Right renal cortex interstitium (tissue), 3 donors: Measurements from ENCODE around the gene SLC25A21. TPM values are rescaled to one million over a fixed set of nuclear protein-coding genes. Genes with fewer than 3 reads are reported as not detected.
A peak's percentile ranks its signal among the peaks of the same experiment; 100 is the strongest.

Experiments
- DNase-seq, 3 donors: peaks; one replicate each; pipeline ENCODE4 v3.0.0-alpha.2; 2013; ENCODE audit warnings: low read depth in 3 of 3, low spot score in 2 of 3
- polyA plus RNA-seq, 3 donors: library from polyadenylated mRNA; unstranded; fragments of 120-200 nt; gene quantifications; one replicate each; pipeline ENCODE4 v1.2.1, GENCODE V29; 2013; ENCODE audit not compliant: insufficient read length in 3 of 3

The SLC25A21 gene
- polyA plus RNA-seq, 3 donors = 2.4 to 4.7 (median 3.4) TPM

DNA sequence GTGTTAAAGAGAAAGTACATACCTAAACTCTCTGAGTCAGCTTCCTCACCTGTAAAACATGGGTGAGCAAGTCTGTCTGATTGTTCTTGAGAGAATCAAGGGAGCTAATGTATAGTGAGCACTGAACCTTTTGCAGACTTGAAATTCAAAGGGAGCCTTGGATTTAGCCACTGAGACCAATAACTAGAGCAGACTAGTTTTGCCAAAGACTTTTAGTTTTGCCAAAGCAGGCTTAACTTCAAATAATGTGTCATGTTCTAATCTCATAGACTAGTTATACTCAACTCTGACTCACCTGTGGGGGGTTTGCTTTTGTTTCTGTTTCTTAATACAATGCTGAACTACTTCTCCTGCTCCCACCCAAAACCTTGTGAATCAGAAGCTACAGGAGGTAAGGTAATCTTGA, 123.7 kb downstream of the SLC25A21 start:
- DNase-seq = no peak

DNA sequence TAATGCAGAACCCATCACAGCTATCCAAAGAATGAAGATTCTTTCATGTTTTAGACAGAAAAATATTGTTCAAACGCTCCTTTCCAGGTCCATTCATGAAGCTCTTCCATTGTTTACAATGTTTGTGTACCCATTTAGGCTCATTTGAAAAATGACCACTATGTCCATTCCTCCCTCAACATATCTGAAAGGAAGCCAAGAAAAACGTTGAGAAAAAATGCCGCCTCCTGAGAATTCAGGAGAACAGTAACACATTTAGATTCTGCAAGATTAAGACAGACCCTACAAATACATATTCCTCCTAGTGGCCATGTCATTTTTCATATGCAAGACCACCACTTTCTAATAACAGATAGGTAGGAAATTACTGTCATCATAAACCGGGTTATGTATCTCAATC, 124.4 kb downstream of the SLC25A21 start:
- DNase-seq = no peak

GRCh38 chr14:37047226-37047625, 125.2 kb downstream of the SLC25A21 start:
- DNase-seq = no peak

DNA sequence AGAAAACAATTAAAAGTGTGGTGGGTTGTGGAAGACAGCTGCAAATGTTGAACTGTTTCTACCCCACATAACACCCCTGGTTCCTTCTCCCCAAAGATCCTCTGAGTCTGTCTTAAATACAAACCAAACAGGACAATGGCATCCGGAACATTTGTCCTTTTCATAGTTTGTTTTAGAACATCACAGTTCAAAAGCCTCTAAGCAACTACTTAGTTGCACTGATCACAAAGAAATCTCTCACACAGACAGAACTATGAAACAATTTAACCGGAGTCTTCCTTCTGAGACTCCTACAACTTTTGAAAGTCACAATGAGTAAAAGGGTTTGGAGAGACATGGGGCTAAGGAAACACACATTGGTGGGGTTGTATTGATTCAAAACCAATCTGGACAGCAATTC, 125.6 kb downstream of the SLC25A21 start:
- no peak for DNase-seq

- DNase-seq = no peak
Observed at GRCh38 chr14:37045340-37046061, 126.9 kb downstream of the SLC25A21 start.

GRCh38 chr14:37037636-37038387, 134.6 kb downstream of the SLC25A21 start:
- no peak for DNase-seq

GRCh38 chr14:37036669-37037341, 135.6 kb downstream of the SLC25A21 start:
- no peak for DNase-seq

DNA sequence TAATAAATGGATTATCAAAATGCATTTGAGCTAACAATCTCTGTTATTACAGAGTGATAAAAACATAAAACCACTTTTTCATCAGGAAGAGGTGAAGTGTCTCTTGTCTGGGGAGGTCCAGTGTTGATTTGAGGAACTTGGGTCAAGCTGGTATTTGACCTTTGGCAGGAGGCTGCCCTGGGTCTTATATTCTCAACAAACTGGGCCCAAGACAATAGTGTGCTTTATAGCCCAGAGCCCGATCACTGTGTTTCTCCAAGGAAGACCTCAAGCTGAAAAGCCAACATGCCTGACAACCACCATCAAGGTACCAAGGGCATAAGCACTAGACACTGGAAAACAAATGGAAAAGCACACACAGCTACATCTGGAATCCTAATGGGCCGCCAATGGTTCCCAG, 137.0 kb downstream of the SLC25A21 start:
- no peak for DNase-seq

GRCh38 chr14:37034410-37035285, 137.8 kb downstream of the SLC25A21 start:
- DNase-seq = no peak

DNA sequence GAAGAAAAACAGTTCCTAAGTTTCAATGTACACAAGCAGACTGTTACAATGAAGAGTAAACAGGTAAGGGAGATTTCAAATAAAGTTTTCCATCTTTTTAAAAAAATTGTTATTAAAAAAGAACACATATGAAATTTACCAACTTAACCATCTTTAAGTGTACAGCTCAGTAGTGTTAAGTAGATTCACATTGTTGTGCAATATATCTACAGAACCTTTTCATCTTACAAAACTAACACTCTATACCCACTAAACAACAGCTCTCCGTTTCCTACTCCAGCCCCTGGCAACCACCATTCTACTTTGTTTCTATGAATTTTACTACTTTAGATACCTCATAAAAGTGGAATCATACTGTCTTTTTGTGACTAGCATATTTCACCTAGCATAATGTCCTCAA, 139.5 kb downstream of the SLC25A21 start:
- DNase-seq = no peak

DNA sequence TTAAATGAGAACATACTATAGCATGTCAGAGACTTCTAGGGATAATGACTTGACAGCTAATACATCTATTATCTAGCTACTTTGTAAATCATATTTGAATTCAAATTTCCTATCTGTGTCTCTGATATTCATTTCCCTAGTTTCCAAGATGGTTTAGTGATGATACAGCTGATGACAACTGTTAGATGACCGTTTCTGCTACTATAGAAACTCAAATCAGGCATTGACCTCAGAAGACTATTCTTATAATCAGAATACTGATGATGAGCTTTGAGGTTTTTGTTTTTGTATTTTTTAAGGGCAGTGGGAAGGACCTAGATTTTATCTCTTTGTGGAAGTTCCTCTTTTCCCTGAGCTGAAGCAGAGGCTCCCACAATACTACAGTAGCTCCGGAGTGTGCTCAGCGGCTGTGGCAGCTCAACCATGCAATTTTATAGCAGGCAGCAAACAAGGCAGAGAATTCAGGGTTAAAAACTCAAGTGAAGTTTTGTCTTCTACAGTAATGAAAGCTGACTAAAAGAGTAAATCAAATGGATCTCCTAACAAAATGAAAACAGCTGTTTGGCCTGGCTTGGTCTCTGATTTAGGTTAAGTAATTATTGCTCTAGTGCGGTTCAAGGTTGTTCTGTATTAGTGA, 145.1 kb downstream of the SLC25A21 start:
- peak in 1 of 3 donors; percentile 8 for DNase-seq

- no peak for DNase-seq
Observed at GRCh38 chr14:37023875-37024565, 148.4 kb downstream of the SLC25A21 start.

GRCh38 chr14:37021390-37021789, 151.0 kb downstream of the SLC25A21 start:
- DNase-seq = no peak

- DNase-seq = no peak
Observed at GRCh38 chr14:37019488-37019887, 152.9 kb downstream of the SLC25A21 start.

DNA sequence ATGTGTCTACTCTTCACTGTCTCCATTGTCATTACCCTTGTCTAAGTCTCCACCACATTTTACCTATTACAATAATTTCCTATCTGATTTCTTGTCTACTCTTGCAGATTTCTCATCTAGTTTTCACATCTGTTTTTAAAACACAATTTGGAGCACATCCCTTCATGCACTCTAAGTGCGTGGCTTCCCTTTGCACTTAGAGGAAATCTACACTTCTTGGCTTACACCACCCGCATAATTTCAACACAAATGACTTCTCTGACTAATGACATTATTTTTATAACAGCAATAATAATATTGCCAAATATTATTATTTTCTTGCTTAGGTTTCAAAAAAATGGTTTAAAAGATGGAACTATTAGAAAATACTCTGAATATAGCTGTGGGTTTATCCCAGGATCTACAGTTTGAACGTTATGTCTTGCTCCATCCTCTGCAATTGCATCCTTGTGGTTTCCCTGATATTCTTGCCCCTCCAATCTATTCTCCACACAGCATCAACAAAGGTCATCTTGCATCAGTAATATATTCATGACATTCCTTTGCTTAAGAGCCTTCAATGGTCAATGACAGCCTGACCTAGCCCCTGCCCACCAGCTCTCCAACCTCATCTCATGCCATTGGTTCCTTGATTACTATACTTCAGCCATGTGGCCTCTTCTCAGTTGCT, 153.7 kb downstream of the SLC25A21 start:
- no peak for DNase-seq

- DNase-seq = no peak
Observed at GRCh38 chr14:37013078-37013477, 159.3 kb downstream of the SLC25A21 start.

DNA sequence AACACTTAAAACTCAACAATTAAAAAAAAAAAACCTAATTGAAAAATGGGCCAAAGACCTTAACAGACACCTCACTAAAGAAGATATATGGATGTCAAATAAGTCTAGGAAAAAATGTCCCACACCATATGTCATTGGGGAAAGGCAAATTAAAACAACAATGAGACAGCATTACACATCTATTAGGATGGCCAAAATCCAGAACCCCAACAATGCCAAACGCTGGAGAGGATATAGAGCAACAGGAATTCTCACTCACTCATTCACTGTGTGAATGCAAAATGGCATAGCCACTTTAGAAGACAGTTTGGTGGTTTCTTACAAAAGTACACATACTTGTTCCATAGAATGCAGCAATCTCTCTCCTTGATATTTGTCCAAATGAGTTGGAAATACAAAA, 173.7 kb downstream of the SLC25A21 start:
- no peak for DNase-seq

DNA sequence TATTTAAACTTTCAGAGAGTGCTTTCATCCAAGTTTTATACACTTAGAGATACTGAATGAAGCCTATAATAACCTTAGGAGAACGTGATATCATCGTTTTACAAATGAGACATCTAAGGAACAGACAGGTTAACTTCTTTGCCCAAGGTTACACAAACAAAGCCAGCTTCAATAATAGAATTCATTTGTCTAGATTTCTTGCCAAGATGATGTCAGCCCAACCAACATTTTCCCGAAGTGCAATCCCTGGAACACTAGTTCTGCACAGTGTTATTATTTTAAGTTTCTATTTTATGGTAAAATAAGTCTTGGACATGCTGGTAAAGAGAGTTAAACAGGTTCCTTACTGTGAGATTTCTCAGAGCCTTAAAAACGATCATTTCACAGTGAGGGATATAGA, 174.6 kb downstream of the SLC25A21 start:
- DNase-seq = no peak
